Measurements from ENCODE around the gene LEMD2. TPM values are rescaled to one million over a fixed set of nuclear protein-coding genes. Genes with fewer than 3 reads are reported as not detected.
A peak's percentile ranks its signal among the peaks of the same experiment; 100 is the strongest.

Gene LEMD2
- total RNA-seq, 1 experiment from 2014 or later = 43.9 TPM

- peak overlapping the region; percentile 33 for H3K4me2 ChIP-seq (ENCODE audit: low read length)
- H3K9me3 ChIP-seq (ENCODE audit: control insufficient read depth in 1 of 2, insufficient read depth in 1 of 2, low read depth in 1 of 2, low read length in 2 of 2) = no peaks in the 10 kb centered on the region
- H3K9ac ChIP-seq (ENCODE audit: low read length) = no peak overlapping the region
- peaks cover 6% of the 10 kb centered on the region; the same call in 1 of the 2 replicates for H3K27me3 ChIP-seq (ENCODE audit: insufficient read depth, low read length)
- ChIA-PET CTCF (interaction anchor here (0.8 to 3.5 kb wide), 8 partner anchors 15 to 411 kb away, joined by 3 to 14 read pairs (median 6); partner anchors contain the start of gene UQCC2), RAD21 (ENCODE audit: low non-redundant PET in 1 of 2, low total read pairs in 2 of 2, uncharacterized antibody in 2 of 2, unreplicated experiment in 2 of 2) (interaction anchor here (0.7 to 1.4 kb wide), 2 partner anchors 16 to 776 kb away, joined by 3 to 8 read pairs; partner anchors contain the start of gene BRD2 (in 1 of the 2)), POLR2A (no interaction called here)
- no peak for TF ChIP-seq FOSL1 (IDR thresholded peaks at IDR 0.05; ENCODE audit: low read depth)
- TF ChIP-seq, protein P1, sequence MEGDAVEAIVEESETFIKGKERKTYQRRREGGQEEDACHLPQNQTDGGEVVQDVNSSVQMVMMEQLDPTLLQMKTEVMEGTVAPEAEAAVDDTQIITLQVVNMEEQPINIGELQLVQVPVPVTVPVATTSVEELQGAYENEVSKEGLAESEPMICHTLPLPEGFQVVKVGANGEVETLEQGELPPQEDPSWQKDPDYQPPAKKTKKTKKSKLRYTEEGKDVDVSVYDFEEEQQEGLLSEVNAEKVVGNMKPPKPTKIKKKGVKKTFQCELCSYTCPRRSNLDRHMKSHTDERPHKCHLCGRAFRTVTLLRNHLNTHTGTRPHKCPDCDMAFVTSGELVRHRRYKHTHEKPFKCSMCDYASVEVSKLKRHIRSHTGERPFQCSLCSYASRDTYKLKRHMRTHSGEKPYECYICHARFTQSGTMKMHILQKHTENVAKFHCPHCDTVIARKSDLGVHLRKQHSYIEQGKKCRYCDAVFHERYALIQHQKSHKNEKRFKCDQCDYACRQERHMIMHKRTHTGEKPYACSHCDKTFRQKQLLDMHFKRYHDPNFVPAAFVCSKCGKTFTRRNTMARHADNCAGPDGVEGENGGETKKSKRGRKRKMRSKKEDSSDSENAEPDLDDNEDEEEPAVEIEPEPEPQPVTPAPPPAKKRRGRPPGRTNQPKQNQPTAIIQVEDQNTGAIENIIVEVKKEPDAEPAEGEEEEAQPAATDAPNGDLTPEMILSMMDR (IDR thresholded peaks at IDR 0.05 in 2 of 3, conservative IDR thresholded peaks at IDR 0.05 in 1 of 3; ENCODE audit: borderline replicate concordance in 1 of 3, insufficient read depth in 1 of 3, low read depth in 2 of 3, low read length in 2 of 3) = peak; percentile 83 to 96 (median 95)
- TF ChIP-seq RAD21 (IDR thresholded peaks at IDR 0.05; ENCODE audit: low read depth) = peak; percentile 86
- H3K4me3 ChIP-seq (replicated peaks in 1 of 2; ENCODE audit: low read depth in 1 of 2, low read length in 2 of 2) = no peak overlapping the region
- H3K4me1 ChIP-seq (ENCODE audit: control insufficient read depth in 1 of 2, insufficient read depth in 2 of 2, low read length in 2 of 2) = peaks cover 2 to 9% of the 10 kb centered on the region in 2 experiments; a peak in 3 of 4 replicates
- intact Hi-C loops (cut with micrococcal nuclease) = loop anchor here (1.0 kb wide), 1 partner anchor 410 kb away; no protein-coding TSS in a partner anchor
- no peaks in the 10 kb centered on the region for H3K79me2 ChIP-seq (ENCODE audit: insufficient read depth, low read length)
- H3K36me3 ChIP-seq (ENCODE audit: control insufficient read depth in 1 of 2, insufficient read depth in 2 of 2, low read length in 2 of 2) = no peaks in the 10 kb centered on the region
- ATAC-seq = peak; percentile 94
- no peaks in the 10 kb centered on the region for H3K9me2 ChIP-seq (ENCODE audit: insufficient read depth)
- no TSS peak for BruUV-seq (replicated peaks)
- H3K27ac ChIP-seq (ENCODE audit: low read depth, low read length) = no peak overlapping the region
- peak overlapping the region; percentile 66 for H2AFZ ChIP-seq (ENCODE audit: low read depth, low read length, poor library complexity, severe bottlenecking)
- H4K20me1 ChIP-seq (ENCODE audit: insufficient read depth) = no peaks in the 10 kb centered on the region
- DNase-seq (ENCODE audit: low read depth, low spot score) = peak; percentile 42
Measured at GRCh38 chr6:33744001-33744848, 44.7 kb downstream of the LEMD2 start.

DNA sequence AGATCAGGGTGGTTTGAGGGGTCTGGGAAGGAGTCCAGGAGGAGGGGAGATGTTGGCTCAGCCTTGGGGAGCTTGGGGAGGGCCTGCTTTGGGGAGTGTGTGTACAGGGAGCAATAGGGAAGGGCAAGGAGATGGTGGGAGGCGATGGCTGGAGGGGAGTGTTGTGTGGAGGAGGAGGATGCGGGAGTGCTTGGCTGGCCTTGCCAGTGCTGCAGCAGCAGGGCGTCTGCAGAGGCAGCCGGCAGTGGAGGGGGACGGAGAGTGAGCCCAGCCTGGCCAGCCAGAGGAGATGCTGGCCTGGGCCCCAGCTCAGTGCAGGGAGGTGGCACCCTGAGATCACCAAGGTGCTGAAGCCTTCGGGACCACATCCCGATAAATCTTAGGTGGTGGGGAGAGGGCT, 46.1 kb downstream of the LEMD2 start:
- Histone ChIP-seq H3K4me3 (replicated peaks in 1 of 2; ENCODE audit: low read depth in 1 of 2, low read length in 2 of 2) (no peak overlapping the region), H3K9me2 (ENCODE audit: insufficient read depth) (no peaks in the 10 kb centered on the region), H3K4me2 (ENCODE audit: low read length) (no peak overlapping the region), H3K4me1 (ENCODE audit: control insufficient read depth in 1 of 2, insufficient read depth in 2 of 2, low read length in 2 of 2) (peaks cover 2 to 9% of the 10 kb centered on the region in 2 experiments; a peak in 3 of 4 replicates), H3K9me3 (ENCODE audit: control insufficient read depth in 1 of 2, insufficient read depth in 1 of 2, low read depth in 1 of 2, low read length in 2 of 2) (no peaks in the 10 kb centered on the region), H3K9ac (ENCODE audit: low read length) (no peak overlapping the region), H4K20me1 (ENCODE audit: insufficient read depth) (no peaks in the 10 kb centered on the region), H3K27me3 (ENCODE audit: insufficient read depth, low read length) (peaks cover 6% of the 10 kb centered on the region; the same call in 1 of the 2 replicates), H3K36me3 (ENCODE audit: control insufficient read depth in 1 of 2, insufficient read depth in 2 of 2, low read length in 2 of 2) (no peaks in the 10 kb centered on the region), H3K79me2 (ENCODE audit: insufficient read depth, low read length) (no peaks in the 10 kb centered on the region), H3K27ac (ENCODE audit: low read depth, low read length) (no peak overlapping the region), H2AFZ (ENCODE audit: low read depth, low read length, poor library complexity, severe bottlenecking) (no peak overlapping the region)
- ChIA-PET CTCF (interaction anchor here (0.8 to 3.5 kb wide), 3 partner anchors 29 to 412 kb away, joined by 4 to 14 read pairs (median 8); no protein-coding TSS in a partner anchor), RAD21 (ENCODE audit: low non-redundant PET in 1 of 2, low total read pairs in 2 of 2, uncharacterized antibody in 2 of 2, unreplicated experiment in 2 of 2) (no interaction called here), POLR2A (no interaction called here)
- ATAC-seq (no peak), DNase-seq (ENCODE audit: low read depth, low spot score) (no peak)
- no peak for TF ChIP-seq EZH2 (IDR thresholded peaks at IDR 0.05)
- TF ChIP-seq ZNF274 (IDR thresholded peaks at IDR 0.05; ENCODE audit: low read depth, low read length) = no peak
- TF ChIP-seq POLR2A (IDR thresholded peaks at IDR 0.05; ENCODE audit: borderline replicate concordance, extremely low read depth, insufficient read depth, insufficient read length) = no peak
- no peak for TF ChIP-seq MAX (IDR thresholded peaks at IDR 0.05)
- TF ChIP-seq, protein P2, sequence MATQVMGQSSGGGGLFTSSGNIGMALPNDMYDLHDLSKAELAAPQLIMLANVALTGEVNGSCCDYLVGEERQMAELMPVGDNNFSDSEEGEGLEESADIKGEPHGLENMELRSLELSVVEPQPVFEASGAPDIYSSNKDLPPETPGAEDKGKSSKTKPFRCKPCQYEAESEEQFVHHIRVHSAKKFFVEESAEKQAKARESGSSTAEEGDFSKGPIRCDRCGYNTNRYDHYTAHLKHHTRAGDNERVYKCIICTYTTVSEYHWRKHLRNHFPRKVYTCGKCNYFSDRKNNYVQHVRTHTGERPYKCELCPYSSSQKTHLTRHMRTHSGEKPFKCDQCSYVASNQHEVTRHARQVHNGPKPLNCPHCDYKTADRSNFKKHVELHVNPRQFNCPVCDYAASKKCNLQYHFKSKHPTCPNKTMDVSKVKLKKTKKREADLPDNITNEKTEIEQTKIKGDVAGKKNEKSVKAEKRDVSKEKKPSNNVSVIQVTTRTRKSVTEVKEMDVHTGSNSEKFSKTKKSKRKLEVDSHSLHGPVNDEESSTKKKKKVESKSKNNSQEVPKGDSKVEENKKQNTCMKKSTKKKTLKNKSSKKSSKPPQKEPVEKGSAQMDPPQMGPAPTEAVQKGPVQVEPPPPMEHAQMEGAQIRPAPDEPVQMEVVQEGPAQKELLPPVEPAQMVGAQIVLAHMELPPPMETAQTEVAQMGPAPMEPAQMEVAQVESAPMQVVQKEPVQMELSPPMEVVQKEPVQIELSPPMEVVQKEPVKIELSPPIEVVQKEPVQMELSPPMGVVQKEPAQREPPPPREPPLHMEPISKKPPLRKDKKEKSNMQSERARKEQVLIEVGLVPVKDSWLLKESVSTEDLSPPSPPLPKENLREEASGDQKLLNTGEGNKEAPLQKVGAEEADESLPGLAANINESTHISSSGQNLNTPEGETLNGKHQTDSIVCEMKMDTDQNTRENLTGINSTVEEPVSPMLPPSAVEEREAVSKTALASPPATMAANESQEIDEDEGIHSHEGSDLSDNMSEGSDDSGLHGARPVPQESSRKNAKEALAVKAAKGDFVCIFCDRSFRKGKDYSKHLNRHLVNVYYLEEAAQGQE (IDR thresholded peaks at IDR 0.05; ENCODE audit: low read depth) = no peak
- intact Hi-C loops (cut with micrococcal nuclease) = no loop called here
- no TSS peak for BruUV-seq (replicated peaks)
